SK-MEL-5 (cell line): ENCODE data around the gene SORCS2. TPM values are rescaled to one million over a fixed set of nuclear protein-coding genes. Genes with fewer than 3 reads are reported as not detected.
A peak's percentile ranks its signal among the peaks of the same experiment; 100 is the strongest.

Experiments used
- DNase-seq: peaks from one replicate; pipeline ENCODE4 v3.0.0-alpha.2; 2016; ENCODE audit warnings: low read depth, low spot score
- in situ Hi-C: cut with HindIII; loops from 2 replicates; pipeline ENCODE4 v1.10.0; 2016; ENCODE audit warnings: low sequenced_read_pairs, high pct_unique_total_duplicates, low pct_unique_long_range_greater_than_20kb
- total RNA-seq: library from RNA; depleted of rRNA; stranded (reverse); fragments of >200 nt; shearing (Covaris generic); gene quantifications from 2 replicates; pipeline ENCODE4 v1.2.3, GENCODE V29; 2014

Gene SORCS2
- total RNA-seq, 1 experiment from 2014 or later, result not detected

DNA sequence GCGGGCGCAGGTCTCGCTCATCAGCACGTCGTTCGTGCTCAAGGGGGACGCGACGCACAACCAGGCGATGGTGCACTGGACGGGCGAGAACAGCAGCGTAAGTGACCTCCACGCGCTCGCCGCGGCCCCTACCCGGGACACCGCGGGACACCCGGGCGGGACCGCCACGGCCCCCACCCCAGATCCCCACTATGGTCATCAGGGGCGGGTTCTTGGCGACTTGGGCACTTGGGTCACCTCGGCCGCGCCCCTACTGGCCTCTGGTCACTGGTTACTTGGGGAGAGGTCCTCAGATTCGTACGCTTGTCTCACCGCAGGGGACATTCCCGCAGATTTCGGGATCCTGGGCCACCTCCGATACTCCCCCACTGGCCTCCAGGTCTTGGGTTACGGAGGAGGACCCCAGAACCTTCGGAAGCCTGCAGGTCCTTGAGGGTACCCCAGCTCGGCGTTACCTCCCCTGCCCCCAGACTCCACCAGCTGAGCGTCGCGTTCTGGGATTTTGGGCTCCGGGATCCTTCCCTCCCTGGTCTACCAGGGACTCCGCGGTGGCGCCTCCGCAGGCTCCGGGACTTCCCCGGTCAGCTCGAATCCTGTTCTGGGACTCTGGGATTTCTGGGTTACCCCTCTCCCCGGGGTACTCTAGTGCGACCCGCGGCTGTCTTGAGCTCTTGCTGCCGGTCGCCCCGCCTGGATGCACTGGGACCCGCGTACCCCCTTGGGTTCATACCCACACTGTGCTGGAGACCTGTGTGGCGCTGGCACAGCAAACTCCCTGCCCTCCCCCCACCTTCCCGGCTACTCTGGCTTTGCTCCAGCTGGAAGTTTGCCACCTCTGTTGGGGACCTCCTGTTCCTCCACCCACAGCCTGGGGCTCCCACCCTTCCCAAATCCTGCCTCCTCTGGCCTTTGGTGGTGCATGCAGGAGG is 956 bp downstream of the SORCS2 start:
- in situ Hi-C loops, result no loop called here
- no peak for DNase-seq

GRCh38 chr4:7194251-7195140 is 2.2 kb downstream of the SORCS2 start:
- peak; percentile 39 for DNase-seq
- in situ Hi-C loops, result no loop called here

DNA sequence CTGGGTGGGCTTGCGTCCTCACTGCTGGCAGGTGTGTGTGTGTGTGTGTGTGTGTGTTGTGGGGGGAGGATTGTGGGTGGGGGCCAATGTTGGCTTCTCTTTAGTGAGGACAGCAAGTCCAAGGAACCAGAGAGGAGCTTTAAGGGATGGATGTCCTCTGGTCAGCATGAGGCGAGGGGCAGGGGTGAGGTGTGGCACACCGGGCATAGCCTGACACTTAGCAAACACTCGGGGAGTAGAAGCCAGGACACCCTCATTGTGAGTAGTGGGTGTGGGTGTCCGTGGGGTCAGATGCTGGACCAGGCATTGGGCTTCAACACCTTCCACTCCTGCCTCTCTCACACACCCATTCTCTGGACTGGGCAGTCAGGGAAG is 2.8 kb downstream of the SORCS2 start:
- DNase-seq, result no peak
- in situ Hi-C loops, result no loop called here

GRCh38 chr4:7195546-7196287 is 3.4 kb downstream of the SORCS2 start:
- in situ Hi-C loops, result no loop called here
- no peak for DNase-seq

- DNase-seq, result no peak
- in situ Hi-C loops, result no loop called here
Measured at GRCh38 chr4:7196288-7196651, 3.9 kb downstream of the SORCS2 start.

DNA sequence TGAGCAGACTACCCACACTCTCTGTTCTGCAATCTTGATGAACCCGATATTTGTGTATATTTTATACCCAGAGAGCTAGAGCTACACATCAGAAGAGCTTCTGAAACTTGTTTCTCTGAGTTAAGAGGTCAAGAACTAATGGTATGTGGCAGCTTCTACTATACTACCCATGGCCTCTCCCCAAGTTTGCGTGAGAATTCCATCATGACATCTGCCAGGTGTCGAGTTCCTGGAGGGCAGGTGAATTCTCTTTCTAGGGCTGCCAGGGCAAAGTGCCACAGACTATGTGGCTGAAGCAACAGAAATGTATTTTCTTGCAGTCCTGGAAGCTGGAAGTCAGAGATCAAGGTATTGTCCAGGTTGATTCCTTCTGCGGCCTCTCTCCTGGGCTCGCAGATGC is 4.4 kb downstream of the SORCS2 start:
- DNase-seq, result no peak
- in situ Hi-C loops, result no loop called here

GRCh38 chr4:7197910-7198309 is 5.6 kb downstream of the SORCS2 start:
- in situ Hi-C loops, result no loop called here
- no peak for DNase-seq

GRCh38 chr4:7198440-7199128 is 6.2 kb downstream of the SORCS2 start:
- in situ Hi-C loops, result no loop called here
- DNase-seq, result no peak

DNA sequence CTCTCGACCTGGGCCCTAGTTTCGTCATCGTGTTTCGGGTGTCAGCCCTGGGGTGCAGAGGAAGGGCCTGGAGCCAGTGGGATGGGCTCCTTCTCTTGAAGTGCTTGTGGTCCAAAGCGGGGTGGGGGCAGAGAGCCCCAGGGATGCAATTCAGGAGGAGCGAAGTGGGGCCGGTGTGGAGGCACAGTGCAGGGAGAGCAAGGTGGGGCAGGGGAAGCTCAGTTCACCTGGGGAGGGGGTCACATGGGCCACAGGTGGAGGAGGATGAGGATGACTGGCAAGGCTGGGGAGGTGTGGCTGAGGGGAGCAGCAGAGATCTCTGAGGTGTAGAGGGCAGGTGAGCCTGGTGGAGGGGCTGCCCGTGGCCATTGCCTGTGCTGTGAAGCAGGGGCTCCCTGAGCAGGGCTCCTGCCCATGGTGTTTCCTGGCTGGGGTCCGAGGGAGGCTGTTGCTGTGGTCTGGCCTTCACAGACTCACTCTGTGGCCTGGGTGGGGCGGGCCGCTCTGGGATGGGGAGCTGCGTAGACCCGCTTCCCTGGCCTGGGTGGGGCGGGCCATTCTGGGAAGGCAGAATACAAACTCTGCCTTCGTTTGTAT is 6.9 kb downstream of the SORCS2 start:
- in situ Hi-C loops, result no loop called here
- no peak for DNase-seq

- in situ Hi-C loops, result no loop called here
- no peak for DNase-seq
Measured at GRCh38 chr4:7199771-7200441, 7.6 kb downstream of the SORCS2 start.

GRCh38 chr4:7200801-7201200 is 8.5 kb downstream of the SORCS2 start:
- no peak for DNase-seq
- in situ Hi-C loops, result no loop called here

GRCh38 chr4:7201420-7202305 is 9.3 kb downstream of the SORCS2 start:
- DNase-seq, result no peak
- in situ Hi-C loops, result no loop called here

DNA sequence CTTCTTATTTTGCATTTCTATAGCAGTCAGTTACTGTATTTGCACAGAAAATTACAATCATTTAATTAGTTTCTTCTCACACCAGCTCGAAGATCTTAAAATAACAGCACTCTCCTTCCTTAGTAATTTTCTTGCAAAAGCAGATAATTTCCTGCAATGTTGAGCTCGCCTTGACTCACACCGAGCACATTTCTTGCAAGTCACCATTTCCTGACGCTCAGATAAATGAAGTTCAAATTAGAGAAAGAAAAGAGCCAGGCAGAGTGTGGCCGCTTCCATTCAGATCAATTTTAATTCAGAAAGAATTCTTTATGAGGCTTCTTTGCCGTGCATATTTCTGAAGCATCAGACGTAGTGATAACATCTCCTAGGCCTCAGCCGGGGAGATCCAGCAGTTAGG is 10.1 kb downstream of the SORCS2 start:
- in situ Hi-C loops, result no loop called here
- no peak for DNase-seq

DNA sequence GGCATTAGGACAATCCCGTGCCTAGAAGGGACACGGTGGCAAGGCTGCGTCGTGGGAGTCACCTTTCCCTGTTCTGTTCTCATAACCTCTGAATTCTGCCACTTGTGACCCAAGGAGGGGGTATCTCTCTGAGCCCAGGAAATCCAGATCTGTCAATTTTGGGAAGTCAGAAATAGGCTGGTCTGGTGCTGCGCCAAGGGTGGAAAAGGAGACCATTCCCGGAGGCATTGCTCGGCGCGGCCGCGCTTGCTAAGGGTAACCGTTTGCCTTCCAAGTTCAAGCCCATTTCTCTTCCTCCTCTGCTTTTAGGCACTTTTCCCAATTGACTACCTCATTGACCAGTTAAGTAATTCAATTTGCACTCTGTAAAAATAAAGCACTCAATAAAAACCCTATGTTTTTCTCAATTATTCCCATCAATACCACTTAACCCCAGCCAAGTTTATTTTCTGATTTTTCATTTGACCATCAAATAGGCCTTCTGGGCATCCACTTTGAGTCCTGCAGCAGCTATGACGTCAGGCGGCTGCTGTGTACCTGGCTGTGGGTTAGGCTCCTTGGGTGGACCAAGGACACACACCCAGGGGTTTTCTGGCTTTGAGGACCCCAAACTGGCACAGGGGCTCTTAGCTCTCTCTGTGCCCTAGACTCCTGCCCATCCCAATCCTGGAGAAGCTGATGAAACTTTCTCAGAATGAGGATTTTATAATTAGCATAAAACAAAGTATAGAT is 12.5 kb downstream of the SORCS2 start:
- in situ Hi-C loops, result no loop called here
- no peak for DNase-seq

- no peak for DNase-seq
- in situ Hi-C loops, result no loop called here
Measured at GRCh38 chr4:7206385-7206784, 14.0 kb downstream of the SORCS2 start.
